ENCODE results near the gene RACGAP1.

Gene RACGAP1

DNA sequence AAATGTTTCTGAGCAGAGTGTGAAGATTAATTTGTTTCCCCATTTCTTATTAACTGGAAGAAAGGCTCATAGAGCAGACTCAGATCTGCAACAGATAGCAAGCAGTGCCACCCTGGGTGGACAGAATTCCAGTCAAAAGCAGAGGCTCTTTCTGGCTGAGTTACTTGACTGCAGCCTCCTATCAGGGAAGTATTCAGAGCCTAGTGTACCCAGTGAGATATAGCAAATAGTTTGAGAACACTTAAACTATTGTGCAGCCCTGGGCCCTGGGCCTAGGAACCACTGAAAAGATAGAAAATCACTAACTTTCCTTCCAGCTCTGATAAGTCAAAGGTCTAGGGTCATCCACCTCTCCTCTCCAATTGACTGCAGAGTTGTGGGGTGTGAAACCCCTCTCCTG lies 86.0 kb downstream of the RACGAP1 start:
- TF ChIP-seq GATA2 (IDR thresholded peaks at IDR 0.05; ENCODE audit: low read depth, low read length), result no peak
- TF ChIP-seq GATA3 (IDR thresholded peaks at IDR 0.05; ENCODE audit: low read depth, low read length), result no peak

Data from SH-SY5Y (cell line).